Neural progenitor cell (in vitro differentiated cells): ENCODE data around the gene LAYN. TPM values are rescaled to one million over a fixed set of nuclear protein-coding genes. Genes with fewer than 3 reads are reported as not detected.

Experiments used
- DNase-seq: peaks from one replicate; pipeline ENCODE4 v3.0.0-alpha.2; 2016; ENCODE audit warnings: low spot score
- H2AFZ ChIP-seq: fragments of 200-600 bp; sonication (generic); replicated peaks from 2 replicates; pipeline ENCODE4 v1.6.1; 2016; ENCODE audit warnings: antibody characterized with exemption
- H3F3A ChIP-seq: fragments of 200-600 bp; sonication (generic); 2 replicates; pipeline ENCODE4 v1.6.1; 2016; ENCODE audit warnings: antibody characterized with exemption, low read depth
- H3K27ac ChIP-seq: fragments of 200-600 bp; sonication (generic); 2 replicates; pipeline ENCODE4 v1.5.1; 2016; ENCODE audit warnings: mild to moderate bottlenecking
- H3K27me3 ChIP-seq: fragments of 200-600 bp; sonication (generic); 2 replicates; pipeline ENCODE4 v1.6.1; 2016; ENCODE audit warnings: mild to moderate bottlenecking, moderate library complexity
- H3K36me3 ChIP-seq: fragments of 200-600 bp; sonication (generic); 2 replicates; pipeline ENCODE4 v1.5.1; 2016
- H3K4me1 ChIP-seq: fragments of 200-600 bp; sonication (generic); 2 replicates; pipeline ENCODE4 v1.6.1; 2016; ENCODE audit warnings: mixed run types
- H3K4me2 ChIP-seq: fragments of 200-600 bp; sonication (generic); 2 replicates; pipeline ENCODE4 v1.6.1; 2016
- H3K4me3 ChIP-seq: fragments of 200-600 bp; sonication (generic); 2 replicates; pipeline ENCODE4 v1.5.1; 2016
- H3K79me2 ChIP-seq: fragments of 200-600 bp; sonication (generic); 2 replicates; pipeline ENCODE4 v1.6.1; 2016; ENCODE audit warnings: low read depth
- H3K9ac ChIP-seq: fragments of 200-600 bp; sonication (generic); 2 replicates; pipeline ENCODE4 v1.6.1; 2016
- H3K9me3 ChIP-seq: fragments of 200-600 bp; sonication (generic); 2 replicates; pipeline ENCODE4 v1.5.1; 2016; ENCODE audit warnings: low read depth
- H4K20me1 ChIP-seq: fragments of 200-600 bp; sonication (generic); 2 replicates; pipeline ENCODE4 v1.6.1; 2016; ENCODE audit warnings: low read depth
- H3K27ac Mint-ChIP-seq: 3 replicates; pipeline ENCODE4 v1.8.0; 2021; ENCODE audit warnings: mixed read lengths
- H3K27me3 Mint-ChIP-seq: 2 replicates; pipeline ENCODE4 v1.8.0; 2022; ENCODE audit warnings: low read depth, mild to moderate bottlenecking, inconsistent platforms, moderate library complexity, mixed read lengths; ENCODE audit not compliant: insufficient read depth
- H3K36me3 Mint-ChIP-seq: 3 replicates; pipeline ENCODE4 v1.8.0; 2021; ENCODE audit warnings: mixed read lengths
- H3K4me1 Mint-ChIP-seq: 3 replicates; pipeline ENCODE4 v1.8.0; 2021; ENCODE audit warnings: mixed read lengths
- H3K4me3 Mint-ChIP-seq: 3 replicates; pipeline ENCODE4 v1.8.0; 2021; ENCODE audit warnings: mild to moderate bottlenecking, moderate library complexity, mixed read lengths
- H3K9me3 Mint-ChIP-seq: 3 replicates; pipeline ENCODE4 v1.8.0; 2020; ENCODE audit warnings: mixed read lengths
- CTCF ChIP-seq: fragments of 200-600 bp; sonication (generic); IDR thresholded peaks from 2 replicates; pipeline ENCODE4 v1.5.1; 2017; ENCODE audit warnings: antibody characterized with exemption, mild to moderate bottlenecking
- EZH2 ChIP-seq: fragments of 200-600 bp; sonication (generic); IDR thresholded peaks from 2 replicates; pipeline ENCODE4 v1.6.1; 2017; ENCODE audit warnings: antibody characterized with exemption, mild to moderate bottlenecking, moderate library complexity
- EZH2phosphoT487 ChIP-seq: fragments of 200-600 bp; sonication (generic); IDR thresholded peaks from 2 replicates; pipeline ENCODE4 v1.6.1; 2017; ENCODE audit warnings: antibody characterized with exemption
- total RNA-seq: library from RNA; depleted of rRNA; stranded (reverse); fragments of >200 nt; gene quantifications from 2 replicates; pipeline ENCODE4 v1.2.3, GENCODE V29; 2015; ENCODE audit warnings: low replicate concordance

The LAYN gene
- total RNA-seq, 1 donor from 2014 or later, result 0.26 TPM

- Mint-ChIP-seq H3K36me3 (no peaks in the 10 kb centered on the region), H3K9me3 (peaks cover 10% of the 10 kb centered on the region), H3K4me3 (no peak overlapping the region), H3K27me3 (peaks cover 15% of the 10 kb centered on the region), H3K4me1 (peaks cover 11% of the 10 kb centered on the region), H3K27ac (no peak overlapping the region)
- Histone ChIP-seq H3K4me3 (no peak overlapping the region), H3K27me3 (peaks cover 58% of the 10 kb centered on the region), H3K4me2 (no peak overlapping the region), H3K9me3 (no peaks in the 10 kb centered on the region), H3K9ac (no peak overlapping the region), H3F3A (peaks cover 6% of the 10 kb centered on the region), H2AFZ (no peak overlapping the region), H3K4me1 (peaks cover 9% of the 10 kb centered on the region), H3K79me2 (no peaks in the 10 kb centered on the region), H3K27ac (no peak overlapping the region), H4K20me1 (no peaks in the 10 kb centered on the region), H3K36me3 (no peaks in the 10 kb centered on the region)
- DNase-seq, result no peak
- TF ChIP-seq EZH2phosphoT487 (no peak), CTCF (no peak), EZH2 (no peak)
Measured at GRCh38 chr11:111535281-111535680, 5.2 kb upstream of the LAYN start.

GRCh38 chr11:111537336-111537860 lies 3.1 kb upstream of the LAYN start:
- Histone ChIP-seq H3K27me3 (peaks cover 79% of the 10 kb centered on the region), H3K4me3 (no peak overlapping the region), H3K4me1 (peaks cover 9% of the 10 kb centered on the region), H3K9ac (no peak overlapping the region), H3F3A (peaks cover 6% of the 10 kb centered on the region), H3K4me2 (no peak overlapping the region), H3K36me3 (no peaks in the 10 kb centered on the region), H3K9me3 (no peaks in the 10 kb centered on the region), H3K79me2 (no peaks in the 10 kb centered on the region), H2AFZ (no peak overlapping the region), H3K27ac (no peak overlapping the region), H4K20me1 (no peaks in the 10 kb centered on the region)
- no peak overlapping the region for H3K27ac Mint-ChIP-seq
- H3K9me3 Mint-ChIP-seq, result peaks cover 12% of the 10 kb centered on the region
- H3K4me1 Mint-ChIP-seq, result peaks cover 13% of the 10 kb centered on the region
- no peak for TF ChIP-seq CTCF
- no peak for TF ChIP-seq EZH2phosphoT487
- no peak for TF ChIP-seq EZH2
- no peaks in the 10 kb centered on the region for H3K36me3 Mint-ChIP-seq
- H3K27me3 Mint-ChIP-seq, result peaks cover 30% of the 10 kb centered on the region
- no peak for DNase-seq
- H3K4me3 Mint-ChIP-seq, result no peak overlapping the region

- H3K4me3 Mint-ChIP-seq, result no peak overlapping the region
- peaks cover 6% of the 10 kb centered on the region for H3F3A ChIP-seq
- peaks cover 12% of the 10 kb centered on the region for H3K9me3 Mint-ChIP-seq
- no peak overlapping the region for H3K27ac ChIP-seq
- H4K20me1 ChIP-seq, result no peaks in the 10 kb centered on the region
- no peak overlapping the region for H3K4me3 ChIP-seq
- H3K4me1 ChIP-seq, result peaks cover 5% of the 10 kb centered on the region
- H3K27me3 ChIP-seq, result peaks cover 91% of the 10 kb centered on the region
- no peak overlapping the region for H3K4me2 ChIP-seq
- no peaks in the 10 kb centered on the region for H3K36me3 ChIP-seq
- H2AFZ ChIP-seq, result no peak overlapping the region
- H3K9ac ChIP-seq, result no peak overlapping the region
- DNase-seq, result no peak
- H3K79me2 ChIP-seq, result no peaks in the 10 kb centered on the region
- TF ChIP-seq EZH2 (no peak), CTCF (no peak), EZH2phosphoT487 (no peak)
- no peaks in the 10 kb centered on the region for H3K9me3 ChIP-seq
- peaks cover 33% of the 10 kb centered on the region for H3K27me3 Mint-ChIP-seq
- H3K36me3 Mint-ChIP-seq, result no peaks in the 10 kb centered on the region
- no peak overlapping the region for H3K27ac Mint-ChIP-seq
- peaks cover 13% of the 10 kb centered on the region for H3K4me1 Mint-ChIP-seq
Measured at GRCh38 chr11:111538407-111539114, 2.0 kb upstream of the LAYN start.
